B cell (primary cell): ENCODE results near the gene RPL10.

Experiments used
- CTCF ChIP-seq: fragments of 200-600 bp; IDR thresholded peaks from one replicate; pipeline ENCODE4 v1.8.0; 2022; ENCODE audit warnings: antibody characterized with exemption, mild to moderate bottlenecking
- EZH2 ChIP-seq: IDR thresholded peaks from 2 replicates; pipeline ENCODE4 v1.6.1; 2012; ENCODE audit warnings: borderline replicate concordance, low read depth, mild to moderate bottlenecking, moderate library complexity, low read length; ENCODE audit not compliant: insufficient read depth, poor library complexity, severe bottlenecking

DNA sequence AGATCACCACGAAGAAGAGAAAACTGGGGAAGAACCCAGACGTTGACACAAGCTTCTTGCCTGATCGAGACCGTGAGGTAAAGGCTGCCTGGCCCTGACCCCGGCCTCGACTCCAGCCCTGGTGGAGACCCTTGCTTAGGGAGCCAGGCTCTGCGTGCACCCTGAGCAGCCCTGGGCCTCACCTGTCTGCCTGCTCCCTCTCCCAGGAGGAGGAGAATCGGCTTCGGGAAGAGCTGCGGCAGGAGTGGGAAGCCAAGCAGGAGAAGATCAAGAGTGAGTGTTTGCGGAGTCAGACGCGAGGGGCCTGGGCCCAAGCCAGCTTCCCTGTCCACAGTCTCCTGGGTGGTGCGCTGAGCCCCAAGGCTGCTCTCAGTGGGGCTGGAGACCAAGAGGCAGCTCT, 50.3 kb downstream of the RPL10 start:
- TF ChIP-seq CTCF (no peak), EZH2 (no peak)
